Immature natural killer cell (primary cell): ENCODE data around the gene BZW2. TPM values are rescaled to one million over a fixed set of nuclear protein-coding genes. Genes with fewer than 3 reads are reported as not detected.

Experiments used
- DNase-seq, 3 donors: peaks; one replicate each; pipeline ENCODE4 v3.0.0; 2022; ENCODE audit warnings: mixed read lengths in 1 of 3
- H3K27ac Mint-ChIP-seq, 6 donors: one replicate each; pipeline ENCODE4 v1.8.0; 2020; ENCODE audit warnings: mixed read lengths in 6 of 6, mild to moderate bottlenecking in 5 of 6, inconsistent platforms in 4 of 6, moderate library complexity in 3 of 6
- H3K27me3 Mint-ChIP-seq, 3 donors: one replicate each; pipeline ENCODE4 v1.8.0; 2020 to 2021; ENCODE audit warnings: low read depth in 3 of 3, mild to moderate bottlenecking in 3 of 3, mixed read lengths in 3 of 3, moderate library complexity in 3 of 3, inconsistent platforms in 1 of 3
- H3K36me3 Mint-ChIP-seq, 3 donors: one replicate each; pipeline ENCODE4 v1.8.0; 2020; ENCODE audit warnings: mixed read lengths in 3 of 3, inconsistent platforms in 2 of 3, mild to moderate bottlenecking in 2 of 3
- H3K4me1 Mint-ChIP-seq, 2 donors: one replicate each; pipeline ENCODE4 v1.8.0; 2020; ENCODE audit warnings: inconsistent platforms in 2 of 2, mild to moderate bottlenecking in 2 of 2, mixed read lengths in 2 of 2, moderate library complexity in 1 of 2
- H3K4me3 Mint-ChIP-seq, 5 donors: one replicate each; pipeline ENCODE4 v1.8.0; 2020; ENCODE audit warnings: mild to moderate bottlenecking in 5 of 5, mixed read lengths in 5 of 5, inconsistent platforms in 3 of 5, moderate library complexity in 3 of 5
- H3K9me3 Mint-ChIP-seq, 6 donors: one replicate each; pipeline ENCODE4 v1.8.0; 2020; ENCODE audit warnings: mild to moderate bottlenecking in 6 of 6, mixed read lengths in 6 of 6, inconsistent platforms in 4 of 6, moderate library complexity in 3 of 6
- polyA plus RNA-seq, 3 donors: library from polyadenylated mRNA; unstranded; fragments of 300-500 nt; fragmentation: Illumina TruSeq; gene quantifications; one replicate each; pipeline ENCODE4 v1.2.3, GENCODE V29; 2021

The BZW2 gene
- polyA plus RNA-seq, 3 donors from 2014 or later, result 35.8 to 47.8 (median 41.2) TPM

- Mint-ChIP-seq H3K4me3 (no peak overlapping the region), H3K27ac (no peak overlapping the region), H3K9me3 (no peaks in the 10 kb centered on the region), H3K27me3 (no peaks in the 10 kb centered on the region), H3K4me1 (no peaks in the 10 kb centered on the region), H3K36me3 (peaks cover 32 to 63% (median 42%) of the 10 kb centered on the region in 3 donors)
- no peak for DNase-seq
These were observed 51.7 kb downstream of the BZW2 start for GRCh38 chr7:16697507-16698199.

- Mint-ChIP-seq H3K36me3 (peaks cover 30 to 58% (median 39%) of the 10 kb centered on the region in 3 donors), H3K9me3 (no peaks in the 10 kb centered on the region), H3K27ac (no peak overlapping the region), H3K4me3 (no peak overlapping the region), H3K4me1 (no peaks in the 10 kb centered on the region), H3K27me3 (no peaks in the 10 kb centered on the region)
- no peak for DNase-seq
These were observed 52.4 kb downstream of the BZW2 start for GRCh38 chr7:16698200-16698905.

GRCh38 chr7:16702441-16702840, 56.5 kb downstream of the BZW2 start:
- H3K9me3 Mint-ChIP-seq, result no peaks in the 10 kb centered on the region
- no peaks in the 10 kb centered on the region for H3K4me1 Mint-ChIP-seq
- peaks cover 37 to 54% (median 49%) of the 10 kb centered on the region in 3 donors for H3K36me3 Mint-ChIP-seq
- H3K27me3 Mint-ChIP-seq, result no peaks in the 10 kb centered on the region
- H3K4me3 Mint-ChIP-seq, result no peak overlapping the region
- no peak overlapping the region for H3K27ac Mint-ChIP-seq
- no peak for DNase-seq

- no peak overlapping the region for H3K27ac Mint-ChIP-seq
These were observed 62.5 kb downstream of the BZW2 start for GRCh38 chr7:16708511-16708910.

GRCh38 chr7:16708980-16709379, 63.0 kb downstream of the BZW2 start:
- no peak for DNase-seq
- Mint-ChIP-seq H3K27me3 (peaks cover 0 to 2% (median 0%) of the 10 kb centered on the region in 3 donors), H3K27ac (no peak overlapping the region), H3K4me1 (no peaks in the 10 kb centered on the region), H3K4me3 (no peak overlapping the region), H3K9me3 (no peaks in the 10 kb centered on the region), H3K36me3 (peaks cover 21 to 31% (median 26%) of the 10 kb centered on the region in 3 donors)

More at GRCh38 chr7:16708511-16708910, 62.5 kb downstream of the BZW2 start:
- no peaks in the 10 kb centered on the region for H3K9me3 Mint-ChIP-seq
- H3K36me3 Mint-ChIP-seq, result peaks cover 21 to 35% (median 29%) of the 10 kb centered on the region in 3 donors
- no peak for DNase-seq
- H3K4me1 Mint-ChIP-seq, result no peaks in the 10 kb centered on the region
- peaks cover 0 to 2% (median 0%) of the 10 kb centered on the region in 3 donors for H3K27me3 Mint-ChIP-seq
- H3K4me3 Mint-ChIP-seq, result no peak overlapping the region

- no peaks in the 10 kb centered on the region for H3K4me1 Mint-ChIP-seq
- peaks cover 0 to 2% (median 0%) of the 10 kb centered on the region in 3 donors for H3K27me3 Mint-ChIP-seq
- H3K9me3 Mint-ChIP-seq, result no peaks in the 10 kb centered on the region
These were observed 64.7 kb downstream of the BZW2 start for GRCh38 chr7:16710651-16711050.

GRCh38 chr7:16711730-16712129, 65.7 kb downstream of the BZW2 start:
- H3K27me3 Mint-ChIP-seq, result peaks cover 0 to 2% (median 0%) of the 10 kb centered on the region in 3 donors
- no peak overlapping the region for H3K27ac Mint-ChIP-seq
- peaks cover 9 to 17% (median 11%) of the 10 kb centered on the region in 3 donors for H3K36me3 Mint-ChIP-seq
- DNase-seq, result no peak
- H3K4me3 Mint-ChIP-seq, result no peak overlapping the region
- no peaks in the 10 kb centered on the region for H3K9me3 Mint-ChIP-seq
- H3K4me1 Mint-ChIP-seq, result no peaks in the 10 kb centered on the region

More at GRCh38 chr7:16710651-16711050, 64.7 kb downstream of the BZW2 start:
- Mint-ChIP-seq H3K36me3 (peaks cover 17 to 24% (median 21%) of the 10 kb centered on the region in 3 donors), H3K4me3 (no peak overlapping the region), H3K27ac (no peak overlapping the region)
- DNase-seq, result no peak

- Mint-ChIP-seq H3K27me3 (peaks cover 0 to 2% (median 0%) of the 10 kb centered on the region in 3 donors), H3K4me3 (no peak overlapping the region), H3K4me1 (no peaks in the 10 kb centered on the region), H3K36me3 (peaks cover 6 to 17% (median 10%) of the 10 kb centered on the region in 3 donors), H3K27ac (no peak overlapping the region), H3K9me3 (no peaks in the 10 kb centered on the region)
- no peak for DNase-seq
These were observed 66.9 kb downstream of the BZW2 start for GRCh38 chr7:16712916-16713315.

- no peak overlapping the region for H3K27ac Mint-ChIP-seq
- H3K4me1 Mint-ChIP-seq, result no peaks in the 10 kb centered on the region
- DNase-seq, result no peak
- no peaks in the 10 kb centered on the region for H3K9me3 Mint-ChIP-seq
- peaks cover 0 to 14% (median 10%) of the 10 kb centered on the region in 3 donors for H3K36me3 Mint-ChIP-seq
- no peak overlapping the region for H3K4me3 Mint-ChIP-seq
- H3K27me3 Mint-ChIP-seq, result no peaks in the 10 kb centered on the region
These were observed 69.9 kb downstream of the BZW2 start for GRCh38 chr7:16715928-16716327.

- H3K27me3 Mint-ChIP-seq, result no peaks in the 10 kb centered on the region
- no peak overlapping the region for H3K27ac Mint-ChIP-seq
- H3K4me1 Mint-ChIP-seq, result no peaks in the 10 kb centered on the region
- DNase-seq, result no peak
- peaks cover 0 to 3% (median 0%) of the 10 kb centered on the region in 3 donors for H3K36me3 Mint-ChIP-seq
- no peak overlapping the region for H3K4me3 Mint-ChIP-seq
- H3K9me3 Mint-ChIP-seq, result no peaks in the 10 kb centered on the region
These were observed 72.2 kb downstream of the BZW2 start for GRCh38 chr7:16718111-16718656.

- Mint-ChIP-seq H3K27ac (no peak overlapping the region), H3K36me3 (peaks cover 0 to 3% (median 0%) of the 10 kb centered on the region in 3 donors), H3K4me1 (no peaks in the 10 kb centered on the region), H3K4me3 (no peak overlapping the region), H3K27me3 (no peaks in the 10 kb centered on the region), H3K9me3 (no peaks in the 10 kb centered on the region)
- DNase-seq, result no peak
These were observed 73.7 kb downstream of the BZW2 start for GRCh38 chr7:16719699-16720098.

GRCh38 chr7:16721541-16721940, 75.6 kb downstream of the BZW2 start:
- Mint-ChIP-seq H3K27ac (no peak overlapping the region), H3K4me3 (no peak overlapping the region), H3K27me3 (no peaks in the 10 kb centered on the region), H3K4me1 (no peaks in the 10 kb centered on the region), H3K36me3 (peaks cover 0 to 3% (median 0%) of the 10 kb centered on the region in 3 donors), H3K9me3 (no peaks in the 10 kb centered on the region)
- DNase-seq, result no peak

- H3K4me3 Mint-ChIP-seq, result no peak overlapping the region
- no peak overlapping the region for H3K27ac Mint-ChIP-seq
- DNase-seq, result no peak
These were observed 78.4 kb downstream of the BZW2 start for GRCh38 chr7:16724344-16724743.

GRCh38 chr7:16726189-16726588, 80.2 kb downstream of the BZW2 start:
- no peaks in the 10 kb centered on the region for H3K27me3 Mint-ChIP-seq
- DNase-seq, result no peak
- H3K9me3 Mint-ChIP-seq, result no peaks in the 10 kb centered on the region
- H3K27ac Mint-ChIP-seq, result no peak overlapping the region
- H3K4me3 Mint-ChIP-seq, result no peak overlapping the region
- no peaks in the 10 kb centered on the region for H3K4me1 Mint-ChIP-seq
- no peaks in the 10 kb centered on the region for H3K36me3 Mint-ChIP-seq

More at GRCh38 chr7:16724344-16724743, 78.4 kb downstream of the BZW2 start:
- Mint-ChIP-seq H3K9me3 (no peaks in the 10 kb centered on the region), H3K36me3 (no peaks in the 10 kb centered on the region), H3K4me1 (no peaks in the 10 kb centered on the region), H3K27me3 (no peaks in the 10 kb centered on the region)
